GM08714 (cell line): Measurements from ENCODE around the gene PPL.

ENCODE experiments used
- H3K4me3 ChIP-seq: fragments of 200-500 bp; sonication (Bioruptor generic); 2 replicates; pipeline ENCODE4 v1.5.1; 2014; ENCODE audit warnings: mild to moderate bottlenecking, low read length, inconsistent platforms
- ZNF274 ChIP-seq: IDR thresholded peaks from 2 replicates; pipeline ENCODE4 v1.6.1; 2012; ENCODE audit warnings: mild to moderate bottlenecking, low read depth, low read length

The PPL gene

DNA sequence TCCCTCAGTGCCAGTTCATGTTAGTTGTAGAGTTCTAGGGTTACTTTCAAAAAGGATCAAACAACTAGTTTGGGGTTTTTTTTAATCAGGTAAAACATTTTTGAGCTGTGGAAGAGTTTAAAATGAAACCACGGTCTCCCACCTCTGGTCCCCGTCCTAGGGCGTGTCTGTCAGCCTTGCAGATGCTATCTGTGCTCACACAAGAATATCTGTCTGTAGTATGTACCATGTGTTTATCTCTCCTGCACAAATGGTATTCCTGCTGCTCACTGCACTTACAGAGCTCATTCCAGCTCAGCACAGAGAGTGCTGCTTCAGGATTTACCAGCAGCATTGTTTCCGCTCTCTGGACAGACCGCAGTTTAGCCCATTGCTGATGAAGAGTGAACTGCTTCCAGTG lies 50.8 kb downstream of the PPL start:
- no peak for TF ChIP-seq ZNF274
- no peak overlapping the region for H3K4me3 ChIP-seq

DNA sequence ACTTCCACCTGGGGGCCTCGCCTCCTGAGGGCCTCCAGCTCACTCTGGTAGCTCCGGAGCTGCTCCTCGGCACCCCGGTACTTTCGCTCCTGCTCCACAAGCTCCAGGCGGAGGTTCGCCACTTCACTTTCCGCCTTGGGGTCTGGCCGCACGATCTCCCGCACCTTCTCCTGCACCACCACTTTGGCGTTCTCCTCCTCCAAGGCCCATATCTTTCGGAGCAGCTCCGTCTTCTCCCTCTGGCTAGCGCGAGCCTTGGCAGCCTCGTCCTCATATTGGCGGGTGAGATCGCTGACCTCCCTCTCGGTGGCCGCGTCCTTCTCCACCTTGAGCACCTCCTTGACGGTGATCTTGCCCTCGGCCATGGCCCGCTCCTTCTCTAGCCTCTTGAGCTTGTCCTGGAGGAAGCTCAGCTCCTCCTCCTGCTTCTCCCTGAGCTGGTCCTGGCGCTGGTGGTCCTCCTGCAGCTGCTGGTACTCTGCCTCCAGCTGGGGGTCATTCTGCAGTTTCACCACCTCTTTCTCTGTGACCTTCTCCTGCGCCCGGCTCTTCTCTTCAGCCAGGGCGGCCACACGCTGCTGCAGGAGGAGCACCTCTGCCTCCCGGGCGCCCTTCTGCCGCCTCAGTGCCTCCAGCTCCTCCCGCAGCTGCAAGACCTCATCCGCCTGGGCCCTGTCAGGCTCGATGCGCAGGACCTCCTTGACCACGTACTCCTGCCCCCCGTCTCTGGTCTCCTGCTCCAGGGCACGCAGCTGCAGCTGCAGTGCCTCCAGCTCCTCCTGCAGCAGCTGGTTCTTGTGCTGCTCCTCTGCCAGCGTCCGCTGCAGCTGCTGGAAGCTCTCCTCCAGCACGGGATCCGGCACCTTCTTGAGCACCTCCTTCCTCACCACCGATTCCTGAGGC lies 51.7 kb downstream of the PPL start:
- TF ChIP-seq ZNF274, result no peak
- no peak overlapping the region for H3K4me3 ChIP-seq

DNA sequence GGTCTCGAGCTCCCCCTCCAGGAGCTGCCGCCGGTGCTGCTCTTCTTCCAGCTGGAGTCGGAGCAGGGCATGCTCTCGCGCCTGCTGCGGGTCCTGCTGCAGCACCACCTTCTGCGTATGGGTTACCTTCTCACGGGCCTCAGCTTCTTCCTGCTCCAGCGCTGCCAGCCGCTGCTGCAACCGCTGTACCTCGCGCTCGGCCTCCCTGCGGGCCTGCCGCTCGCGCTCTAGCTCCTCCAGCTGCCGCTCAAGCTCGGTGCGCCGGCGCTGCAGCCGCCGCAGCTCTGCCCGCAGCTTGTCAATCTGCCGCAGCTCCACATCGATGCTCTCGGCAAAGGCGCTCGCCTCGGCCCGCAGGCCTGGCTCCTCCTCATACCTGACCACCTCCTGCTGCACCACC lies 52.7 kb downstream of the PPL start:
- H3K4me3 ChIP-seq, result no peak overlapping the region
- TF ChIP-seq ZNF274, result no peak

DNA sequence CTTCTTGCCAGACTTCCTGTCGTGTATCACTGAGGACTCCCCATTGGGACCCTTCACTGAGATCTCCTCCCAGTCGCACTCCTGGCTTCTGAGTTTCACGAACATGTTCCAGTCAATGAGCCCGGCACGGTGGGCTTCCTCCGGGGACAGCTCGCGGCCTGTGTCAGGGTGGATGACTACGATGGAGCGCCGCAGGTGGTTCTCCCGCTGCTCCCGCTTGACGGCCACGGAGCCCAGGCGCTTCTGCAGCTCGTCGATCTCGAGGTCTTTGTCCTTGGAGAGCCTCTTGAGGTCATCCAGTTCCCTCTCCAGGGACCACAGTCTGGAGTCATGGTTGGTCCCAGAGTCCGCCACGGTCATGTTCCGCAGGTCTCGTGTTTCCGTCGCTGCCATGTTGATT lies 53.4 kb downstream of the PPL start:
- no peak for TF ChIP-seq ZNF274
- H3K4me3 ChIP-seq, result no peak overlapping the region

DNA sequence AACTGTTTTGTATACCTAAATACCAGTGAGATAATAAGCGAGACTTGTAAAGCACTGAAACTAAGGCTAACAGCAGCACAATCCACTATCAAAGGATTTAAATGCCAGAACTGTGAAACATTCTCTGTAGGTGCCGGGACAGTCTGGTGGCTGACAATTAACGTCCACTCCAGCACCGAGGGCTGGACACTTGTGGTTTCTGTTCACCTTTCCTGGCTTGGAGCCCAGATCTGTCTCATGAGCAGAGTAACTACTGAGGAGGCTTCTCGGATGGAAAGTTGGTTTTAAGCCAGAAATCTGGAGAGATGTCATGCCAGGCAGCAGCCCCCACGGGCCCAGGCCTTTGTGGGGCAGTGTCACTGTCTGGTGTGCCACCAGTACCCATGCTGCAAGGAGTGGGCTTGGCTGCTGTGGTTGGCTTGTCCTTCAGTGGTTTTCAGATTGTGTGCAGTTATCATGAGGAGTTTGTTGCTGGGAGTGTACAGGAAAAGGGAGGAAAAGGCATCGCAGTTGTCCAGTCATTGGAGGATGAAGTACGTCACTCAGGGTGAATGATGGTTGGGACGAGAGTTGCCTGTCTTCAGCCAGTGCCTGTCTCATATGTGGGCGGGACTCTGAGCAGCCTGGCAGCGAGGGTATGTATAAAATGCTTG lies 54.2 kb downstream of the PPL start:
- no peak for TF ChIP-seq ZNF274

DNA sequence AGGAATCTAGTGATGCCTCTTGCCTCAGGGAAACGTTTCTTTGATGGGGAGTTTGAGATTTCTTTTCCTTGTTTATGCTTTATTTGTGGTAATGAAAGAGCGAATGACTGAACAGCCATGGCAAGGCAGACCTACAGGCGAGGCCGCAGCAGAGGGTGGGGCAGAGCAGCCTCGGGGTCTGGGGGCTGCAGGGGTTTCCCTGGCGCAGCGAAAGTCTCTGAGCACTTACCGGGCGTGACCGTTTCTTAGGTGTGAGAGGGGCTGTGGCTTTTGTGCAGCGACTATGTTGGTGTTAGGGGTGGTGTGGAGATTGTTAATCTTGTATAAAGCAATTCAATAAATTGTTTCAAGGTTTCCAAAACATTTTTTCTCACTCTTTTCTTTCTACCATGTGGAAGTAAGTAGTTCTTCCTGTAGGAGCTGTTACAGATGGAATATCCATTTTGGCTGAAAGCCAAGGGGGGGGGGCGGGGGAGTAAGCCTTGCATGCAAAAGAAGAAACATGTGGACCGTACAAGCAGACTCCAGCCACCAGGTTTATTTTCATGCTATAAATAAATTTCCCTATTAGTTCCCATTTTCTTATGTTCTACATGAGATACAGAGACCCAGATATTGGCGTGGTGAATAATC lies 54.8 kb downstream of the PPL start:
- no peak overlapping the region for H3K4me3 ChIP-seq
- no peak for TF ChIP-seq ZNF274

More for the DNA sequence above, 54.2 kb downstream of the PPL start:
- H3K4me3 ChIP-seq, result no peak overlapping the region

DNA sequence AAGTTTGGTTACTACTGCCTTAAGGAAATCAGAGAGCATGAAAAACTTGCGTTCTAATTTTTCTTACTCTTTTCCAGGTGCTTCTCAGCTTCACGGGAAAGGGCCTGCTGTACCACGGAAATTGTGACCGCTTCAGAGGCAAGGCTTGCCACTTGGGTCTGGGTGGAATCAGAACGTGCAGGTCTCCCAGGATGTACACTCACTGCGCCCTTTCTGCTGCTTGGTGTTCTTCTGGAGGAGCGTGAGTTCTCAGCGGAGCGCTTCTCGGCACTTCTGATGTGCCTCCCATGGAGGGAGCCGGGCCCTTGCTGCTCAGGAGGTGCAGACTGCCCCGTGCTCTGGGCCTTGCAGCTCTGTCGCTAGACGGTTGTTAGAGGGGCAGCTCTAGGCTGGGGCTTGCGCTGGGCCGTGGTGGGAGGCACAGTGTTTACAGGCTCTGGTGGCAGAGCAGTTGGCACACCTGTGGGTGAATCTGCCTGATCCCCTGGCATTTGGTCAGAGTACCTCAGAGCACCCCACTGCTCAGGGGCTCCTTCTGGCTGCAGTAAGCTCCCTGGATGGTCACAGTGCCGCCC lies 56.9 kb downstream of the PPL start:
- no peak overlapping the region for H3K4me3 ChIP-seq
- TF ChIP-seq ZNF274, result no peak

DNA sequence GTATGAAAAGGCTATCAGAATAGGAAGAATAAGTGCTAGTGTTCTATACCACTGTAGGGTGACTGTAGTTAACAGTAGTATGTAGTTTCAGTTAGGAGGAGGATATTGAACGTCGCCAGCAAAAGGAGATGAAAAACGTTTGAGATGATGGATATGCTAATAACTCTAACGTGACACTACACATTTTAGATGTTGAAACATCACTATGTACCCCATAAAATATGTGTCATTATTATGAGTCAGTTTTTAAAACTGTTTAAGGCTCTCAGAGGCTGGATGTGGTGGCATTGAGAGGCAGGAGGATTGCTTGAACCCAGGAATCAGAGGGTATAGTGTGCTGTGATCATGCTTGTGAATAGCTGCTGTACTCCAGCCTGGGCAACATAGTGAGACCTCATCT lies 57.9 kb downstream of the PPL start:
- no peak overlapping the region for H3K4me3 ChIP-seq
- no peak for TF ChIP-seq ZNF274

DNA sequence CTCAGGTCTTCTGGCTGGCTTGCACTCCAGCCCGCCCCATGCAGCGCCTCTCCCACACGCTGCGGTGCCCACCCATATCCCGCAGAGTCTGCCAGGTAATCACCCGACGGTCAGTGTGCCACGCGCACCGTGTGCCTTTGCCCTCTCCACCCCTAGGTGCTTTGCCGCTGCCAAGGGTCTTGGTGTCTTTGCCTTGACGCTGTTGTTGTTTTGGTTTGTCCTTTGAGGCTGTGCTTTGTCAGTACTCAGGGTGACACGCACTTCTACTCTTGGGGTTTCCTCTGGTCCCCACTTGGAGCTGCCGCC lies 59.6 kb downstream of the PPL start:
- H3K4me3 ChIP-seq, result no peak overlapping the region
- TF ChIP-seq ZNF274, result no peak

DNA sequence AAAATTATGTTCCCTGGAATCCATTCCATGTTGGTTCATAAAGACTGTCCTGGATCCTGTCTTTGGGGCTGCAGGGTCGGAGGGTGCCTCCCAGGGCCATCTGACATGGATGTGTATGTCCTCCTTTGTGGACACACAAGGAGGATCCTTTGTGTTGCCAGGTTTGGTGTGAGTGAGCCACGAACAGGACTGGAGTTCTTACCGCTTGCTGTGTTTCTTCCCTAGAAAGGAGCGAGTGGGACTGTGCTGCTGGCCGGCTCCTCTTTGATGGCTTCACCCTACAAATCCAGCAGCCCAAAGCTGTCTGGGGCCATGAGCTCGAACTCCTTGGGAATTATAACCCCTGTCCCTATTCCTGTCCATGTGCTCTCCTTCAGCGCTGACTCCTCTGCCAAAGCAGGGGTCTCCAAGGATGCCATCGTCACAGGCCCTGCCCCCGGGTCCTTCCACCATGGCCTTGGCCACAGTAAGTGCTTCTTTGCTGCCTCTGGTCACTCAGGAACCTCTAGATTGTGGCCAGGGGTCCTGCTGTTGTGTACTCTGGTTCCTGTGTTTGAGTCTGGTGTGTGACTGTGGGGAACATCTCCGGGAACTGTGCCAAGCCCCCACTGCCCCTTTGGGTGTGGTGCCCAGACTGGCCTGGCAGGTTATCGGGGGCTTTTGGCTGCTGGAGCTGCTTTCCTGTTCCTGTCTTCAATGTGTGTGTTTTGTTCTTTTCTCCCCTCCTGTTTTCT lies 60.1 kb downstream of the PPL start:
- no peak for TF ChIP-seq ZNF274
- no peak overlapping the region for H3K4me3 ChIP-seq

DNA sequence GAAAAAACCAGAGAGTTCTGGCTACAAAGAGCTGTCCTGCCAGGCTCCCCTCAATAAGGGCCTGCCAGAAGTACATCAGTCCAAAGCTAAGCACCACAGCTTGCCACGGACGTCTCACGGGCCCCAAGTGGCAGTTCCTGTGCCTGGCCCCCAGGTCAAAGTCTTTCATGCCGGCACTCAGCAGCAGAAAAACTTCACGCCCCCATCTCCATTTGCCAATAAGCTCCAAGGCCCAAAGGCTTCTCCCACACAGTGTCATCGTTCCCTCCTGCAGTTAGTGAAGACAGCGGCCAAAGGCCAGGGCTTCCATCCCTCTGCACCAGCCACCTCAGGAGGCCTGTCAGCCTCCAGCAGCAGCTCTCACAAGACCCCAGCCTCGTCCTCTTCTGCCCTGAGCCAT lies 62.3 kb downstream of the PPL start:
- no peak for TF ChIP-seq ZNF274
- no peak overlapping the region for H3K4me3 ChIP-seq

DNA sequence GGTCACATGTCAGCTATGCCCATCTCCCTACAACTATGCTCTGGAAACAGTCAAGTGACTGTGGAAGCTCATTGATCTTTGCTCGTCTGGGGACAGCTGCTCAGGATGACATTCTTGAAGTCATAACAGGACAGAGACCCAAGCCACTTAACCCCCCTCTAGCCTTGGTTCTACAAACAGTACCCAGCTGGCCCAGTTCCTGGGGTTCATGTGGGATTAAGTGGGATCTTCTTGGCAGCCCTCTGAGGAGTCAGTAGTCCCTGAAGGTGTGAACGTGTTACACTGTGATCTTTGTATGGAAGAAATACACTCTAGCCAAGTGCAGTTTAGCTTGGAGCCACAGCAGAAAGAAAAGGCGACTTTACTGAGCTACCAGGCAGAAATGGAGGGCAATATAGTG lies 63.9 kb downstream of the PPL start:
- TF ChIP-seq ZNF274, result no peak
- H3K4me3 ChIP-seq, result no peak overlapping the region

DNA sequence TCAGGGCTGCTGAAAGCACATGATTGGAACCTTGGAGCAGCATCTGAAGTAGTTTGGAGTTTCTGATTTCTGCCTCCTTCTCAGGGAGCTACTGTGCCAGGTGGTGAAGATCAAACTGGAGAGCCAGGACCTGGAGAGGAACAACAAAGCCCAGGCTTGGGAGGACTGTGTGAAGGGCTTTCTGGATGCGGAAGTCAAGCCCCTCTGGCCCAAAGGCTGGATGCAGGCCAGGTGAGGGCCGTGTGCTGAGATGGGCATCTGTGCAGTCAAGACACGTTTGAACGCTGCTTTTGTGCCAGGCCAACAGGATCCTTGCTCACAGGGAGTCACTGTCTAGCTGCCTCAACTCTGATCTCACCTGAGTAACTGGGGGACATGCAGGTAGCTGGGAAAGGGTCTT lies 65.9 kb downstream of the PPL start:
- no peak for TF ChIP-seq ZNF274

DNA sequence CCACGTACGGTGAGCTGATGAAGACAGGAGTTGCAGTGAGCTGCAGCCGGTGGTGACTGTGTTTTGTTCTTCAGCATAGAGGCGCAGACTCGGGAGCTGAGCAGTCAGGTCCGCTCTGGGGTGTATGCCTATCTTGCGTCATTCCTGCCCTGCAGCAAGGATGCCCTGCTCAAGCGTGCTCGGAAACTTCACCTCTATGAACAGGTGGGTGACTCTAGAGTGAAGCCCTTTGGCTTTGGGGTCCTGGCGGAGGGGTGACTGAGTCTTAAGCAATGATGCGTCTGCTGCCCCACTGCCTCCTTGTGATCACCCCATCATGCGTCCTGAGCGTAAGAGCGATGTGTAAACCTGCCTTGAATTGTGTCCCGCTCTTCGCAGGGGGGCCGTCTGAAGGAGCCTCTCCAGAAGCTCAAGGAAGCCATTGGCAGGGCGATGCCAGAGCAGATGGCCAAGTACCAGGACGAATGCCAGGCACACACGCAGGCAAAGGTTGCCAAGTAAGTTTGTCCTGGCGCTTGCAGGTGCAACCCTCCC lies 66.7 kb downstream of the PPL start:
- no peak for TF ChIP-seq ZNF274

More for the DNA sequence above, 65.9 kb downstream of the PPL start:
- H3K4me3 ChIP-seq, result no peak overlapping the region

More for the DNA sequence above, 66.7 kb downstream of the PPL start:
- H3K4me3 ChIP-seq, result no peak overlapping the region
